Vagina (tissue), 2 donors: Measurements from ENCODE around the gene DYNLL2. TPM values are rescaled to one million over a fixed set of nuclear protein-coding genes. Genes with fewer than 3 reads are reported as not detected.

ENCODE experiments used
- DNase-seq, 2 donors: peaks; one replicate each; pipeline ENCODE4 v3.0.0-alpha.2; 2017; ENCODE audit errors: extremely low spot score in 2 of 2
- H3K27ac ChIP-seq: fragments of 200-600 bp; sonication (generic); one replicate; pipeline ENCODE4 v1.5.1; 2019
- H3K27me3 ChIP-seq: fragments of 200-600 bp; sonication (generic); one replicate; pipeline ENCODE4 v1.5.1; 2019
- H3K36me3 ChIP-seq, 2 donors: fragments of 200-600 bp; sonication (generic); one replicate each; pipeline ENCODE4 v1.5.1; 2017 to 2019
- H3K4me1 ChIP-seq: fragments of 200-600 bp; sonication (generic); one replicate; pipeline ENCODE4 v1.5.1; 2019
- H3K4me3 ChIP-seq, 2 donors: fragments of 200-600 bp; sonication (generic); 1 replicate in 1 of 2; 2 replicates in 1 of 2; pipeline ENCODE4 v1.5.1; 2016 to 2019
- H3K9me3 ChIP-seq: fragments of 200-600 bp; sonication (generic); one replicate; pipeline ENCODE4 v1.5.1; 2019
- POLR2A ChIP-seq, 2 donors: fragments of 450-650 bp; IDR thresholded peaks; one replicate each; pipeline ENCODE4 v1.6.1; 2017; ENCODE audit warnings: antibody characterized with exemption in 2 of 2, mild to moderate bottlenecking in 2 of 2, moderate library complexity in 2 of 2
- POLR2AphosphoS5 ChIP-seq, 2 donors: sonication (generic); formaldehyde crosslinking; IDR thresholded peaks; one replicate each; pipeline ENCODE4 v1.9.0; 2017; ENCODE audit warnings: antibody characterized with exemption in 2 of 2, mild to moderate bottlenecking in 2 of 2, low read depth in 1 of 2; ENCODE audit not compliant: insufficient read depth in 1 of 2
- intact Hi-C: fragments of 100-400 bp; cut with DNase I; formaldehyde crosslinking; loops from one replicate; pipeline ENCODE4 v1.15.1; 2023
- total RNA-seq: library from RNA; depleted of rRNA; stranded (reverse); fragments of >200 nt; gene quantifications from one replicate; pipeline ENCODE4 v1.2.3, GENCODE V29; 2016
- TF ChIP-seq, protein P1 (sequence below), 3 experiments: fragments of 450-650 bp in 2 of 3; fragments of 200-600 bp in 1 of 3; sonication (generic) in 1 of 3; IDR thresholded peaks; one replicate each; pipeline ENCODE4 v1.5.1; 2017 to 2019; ENCODE audit warnings: antibody characterized with exemption in 3 of 3, mild to moderate bottlenecking in 2 of 3, moderate library complexity in 2 of 3

The DYNLL2 gene
- total RNA-seq, 1 donor from 2014 or later, result 16.9 TPM

DNA sequence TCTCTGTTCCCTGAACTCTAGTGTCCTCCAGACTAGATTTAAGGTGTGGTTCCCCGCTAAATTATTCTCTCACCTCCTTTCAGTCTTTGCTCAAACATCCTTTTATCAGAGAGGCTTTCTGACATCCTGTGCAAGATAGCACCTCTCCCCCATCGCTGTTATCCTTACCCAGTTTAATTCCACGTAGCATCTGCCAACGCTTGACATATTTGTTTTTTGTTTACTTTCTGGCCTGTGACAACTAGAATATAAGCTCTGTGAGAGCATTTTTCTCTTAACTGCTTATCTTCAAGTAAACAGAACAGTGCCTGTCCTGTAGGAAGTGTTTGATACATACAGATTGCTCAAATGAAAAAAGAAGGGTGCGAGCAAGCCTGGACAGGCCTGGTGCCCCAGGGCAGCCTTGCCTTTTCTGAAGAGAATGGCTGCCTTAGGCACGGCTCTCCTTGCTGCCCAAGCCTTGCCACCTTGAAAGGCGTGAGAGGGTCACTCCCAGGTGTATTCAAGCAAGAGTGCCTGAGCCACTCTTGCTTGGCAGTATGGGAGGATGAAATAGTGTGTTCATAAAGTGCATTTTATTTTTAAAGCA is 9.7 kb downstream of the DYNLL2 start:
- H3K36me3 ChIP-seq, result peaks cover 0 to 48% of the 10 kb centered on the region in 2 donors
- no peak for TF ChIP-seq POLR2A (IDR thresholded peaks at IDR 0.05)
- TF ChIP-seq, protein P1, sequence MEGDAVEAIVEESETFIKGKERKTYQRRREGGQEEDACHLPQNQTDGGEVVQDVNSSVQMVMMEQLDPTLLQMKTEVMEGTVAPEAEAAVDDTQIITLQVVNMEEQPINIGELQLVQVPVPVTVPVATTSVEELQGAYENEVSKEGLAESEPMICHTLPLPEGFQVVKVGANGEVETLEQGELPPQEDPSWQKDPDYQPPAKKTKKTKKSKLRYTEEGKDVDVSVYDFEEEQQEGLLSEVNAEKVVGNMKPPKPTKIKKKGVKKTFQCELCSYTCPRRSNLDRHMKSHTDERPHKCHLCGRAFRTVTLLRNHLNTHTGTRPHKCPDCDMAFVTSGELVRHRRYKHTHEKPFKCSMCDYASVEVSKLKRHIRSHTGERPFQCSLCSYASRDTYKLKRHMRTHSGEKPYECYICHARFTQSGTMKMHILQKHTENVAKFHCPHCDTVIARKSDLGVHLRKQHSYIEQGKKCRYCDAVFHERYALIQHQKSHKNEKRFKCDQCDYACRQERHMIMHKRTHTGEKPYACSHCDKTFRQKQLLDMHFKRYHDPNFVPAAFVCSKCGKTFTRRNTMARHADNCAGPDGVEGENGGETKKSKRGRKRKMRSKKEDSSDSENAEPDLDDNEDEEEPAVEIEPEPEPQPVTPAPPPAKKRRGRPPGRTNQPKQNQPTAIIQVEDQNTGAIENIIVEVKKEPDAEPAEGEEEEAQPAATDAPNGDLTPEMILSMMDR (IDR thresholded peaks at IDR 0.05), result no peak
- no peak for TF ChIP-seq POLR2AphosphoS5 (IDR thresholded peaks at IDR 0.05; ENCODE audit: insufficient read depth in 1 of 2, low read depth in 1 of 2)
- H3K27ac ChIP-seq, result no peak overlapping the region
- intact Hi-C loops, result no loop called here
- H3K9me3 ChIP-seq, result no peaks in the 10 kb centered on the region
- H3K4me3 ChIP-seq, result no peak overlapping the region
- no peak for DNase-seq
- no peaks in the 10 kb centered on the region for H3K27me3 ChIP-seq
- peaks cover 9% of the 10 kb centered on the region for H3K4me1 ChIP-seq

DNA sequence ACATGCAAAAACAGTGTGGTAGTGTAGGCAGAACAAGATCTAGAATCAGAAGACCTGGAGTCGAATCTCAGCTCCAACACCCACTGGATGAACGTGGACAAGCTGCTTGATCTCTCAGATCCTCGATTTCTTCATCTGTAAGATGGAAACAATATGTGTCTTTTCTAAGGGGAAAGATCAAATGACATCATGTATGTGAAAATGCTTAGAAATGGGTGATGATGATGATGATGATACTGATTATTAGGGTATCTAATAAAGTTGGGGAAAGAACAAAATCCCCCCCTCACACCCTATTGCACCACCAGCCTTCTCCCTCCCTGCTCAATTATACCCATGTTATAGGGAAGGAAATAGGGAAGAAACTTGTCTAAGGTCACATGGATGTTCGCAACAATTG is 10.9 kb downstream of the DYNLL2 start:
- peaks cover 0 to 36% of the 10 kb centered on the region in 2 donors for H3K36me3 ChIP-seq
- intact Hi-C loops, result no loop called here
- H3K4me1 ChIP-seq, result no peaks in the 10 kb centered on the region

DNA sequence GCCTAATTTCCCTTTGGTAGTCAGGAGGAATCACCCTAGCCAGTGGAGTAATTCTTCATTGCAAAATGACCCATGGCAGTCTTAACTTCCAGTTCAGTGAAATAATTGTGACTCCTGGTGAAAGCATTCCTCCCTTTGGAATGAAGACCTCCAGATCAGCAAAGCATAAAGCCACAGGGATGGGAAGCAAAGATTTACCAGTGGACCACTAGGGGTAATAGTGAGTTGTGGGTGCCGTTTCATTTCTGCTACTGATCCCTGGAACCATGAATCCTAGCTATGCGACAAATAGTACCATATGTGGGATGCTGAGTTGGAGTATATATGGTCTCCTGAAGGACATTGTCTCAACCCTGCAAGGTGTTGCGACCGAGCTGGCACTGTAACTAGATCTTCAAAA is 13.7 kb downstream of the DYNLL2 start:
- TF ChIP-seq POLR2AphosphoS5 (IDR thresholded peaks at IDR 0.05; ENCODE audit: insufficient read depth in 1 of 2, low read depth in 1 of 2), result no peak
- no peak for TF ChIP-seq POLR2A (IDR thresholded peaks at IDR 0.05)
- TF ChIP-seq, protein P1 (IDR thresholded peaks at IDR 0.05), result no peak
- no peak overlapping the region for H3K4me3 ChIP-seq
- DNase-seq, result no peak
- no peak overlapping the region for H3K27ac ChIP-seq
- H3K36me3 ChIP-seq, result peaks cover 0 to 8% of the 10 kb centered on the region in 2 donors
- no peaks in the 10 kb centered on the region for H3K9me3 ChIP-seq
- H3K4me1 ChIP-seq, result no peaks in the 10 kb centered on the region
- intact Hi-C loops, result no loop called here
- H3K27me3 ChIP-seq, result no peaks in the 10 kb centered on the region

More for the DNA sequence above, 10.9 kb downstream of the DYNLL2 start:
- Histone ChIP-seq H3K27ac (no peak overlapping the region), H3K4me3 (no peak overlapping the region), H3K9me3 (no peaks in the 10 kb centered on the region), H3K27me3 (no peaks in the 10 kb centered on the region)
- TF ChIP-seq POLR2A (IDR thresholded peaks at IDR 0.05) (no peak), POLR2AphosphoS5 (IDR thresholded peaks at IDR 0.05; ENCODE audit: insufficient read depth in 1 of 2, low read depth in 1 of 2) (no peak)
- TF ChIP-seq, protein P1 (IDR thresholded peaks at IDR 0.05), result no peak
- no peak for DNase-seq

DNA sequence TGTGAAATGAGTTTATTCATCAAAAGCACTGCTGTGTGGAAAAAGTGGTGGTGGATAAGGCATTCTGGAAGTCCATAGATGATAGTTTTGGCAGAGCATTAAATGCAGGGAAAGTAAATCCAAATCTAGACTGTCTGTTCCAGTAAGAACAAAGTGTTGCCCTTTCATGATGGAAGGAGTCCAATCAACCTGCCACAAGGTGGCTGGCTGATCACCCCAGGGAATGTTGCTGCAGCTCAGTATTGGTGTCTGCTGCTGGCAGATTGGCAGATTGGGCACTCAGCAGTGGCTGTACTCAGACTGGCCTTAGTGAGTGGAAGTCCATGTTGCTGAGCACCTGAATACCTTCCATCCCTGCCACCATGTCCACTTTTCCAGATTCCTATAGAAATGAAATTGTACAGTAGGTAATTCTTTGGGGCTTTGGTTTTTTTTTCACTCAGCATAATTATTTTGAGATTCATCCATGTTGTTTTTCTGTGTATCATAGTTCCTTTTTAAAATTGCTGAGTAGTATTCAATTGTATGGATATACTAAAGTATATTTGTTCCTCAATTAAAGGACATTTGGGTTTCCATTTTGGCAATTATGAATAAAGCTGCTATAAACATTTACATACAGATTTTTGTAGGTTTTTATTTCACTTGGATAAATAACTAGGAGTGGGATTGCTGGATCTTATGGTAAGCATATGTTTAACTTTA is 14.3 kb downstream of the DYNLL2 start:
- intact Hi-C loops, result no loop called here

More for the DNA sequence above, 14.3 kb downstream of the DYNLL2 start:
- TF ChIP-seq, protein P1 (IDR thresholded peaks at IDR 0.05), result no peak
- TF ChIP-seq POLR2AphosphoS5 (IDR thresholded peaks at IDR 0.05; ENCODE audit: insufficient read depth in 1 of 2, low read depth in 1 of 2) (no peak), POLR2A (IDR thresholded peaks at IDR 0.05) (no peak)
- DNase-seq, result no peak
- Histone ChIP-seq H3K27ac (no peak overlapping the region), H3K4me1 (no peaks in the 10 kb centered on the region), H3K36me3 (peaks cover 0 to 2% of the 10 kb centered on the region in 2 donors), H3K9me3 (no peaks in the 10 kb centered on the region), H3K4me3 (no peak overlapping the region), H3K27me3 (no peaks in the 10 kb centered on the region)
